ENCODE data around the gene ZNF583.
A peak's percentile ranks its signal among the peaks of the same experiment; 100 is the strongest.

The ZNF583 gene

DNA sequence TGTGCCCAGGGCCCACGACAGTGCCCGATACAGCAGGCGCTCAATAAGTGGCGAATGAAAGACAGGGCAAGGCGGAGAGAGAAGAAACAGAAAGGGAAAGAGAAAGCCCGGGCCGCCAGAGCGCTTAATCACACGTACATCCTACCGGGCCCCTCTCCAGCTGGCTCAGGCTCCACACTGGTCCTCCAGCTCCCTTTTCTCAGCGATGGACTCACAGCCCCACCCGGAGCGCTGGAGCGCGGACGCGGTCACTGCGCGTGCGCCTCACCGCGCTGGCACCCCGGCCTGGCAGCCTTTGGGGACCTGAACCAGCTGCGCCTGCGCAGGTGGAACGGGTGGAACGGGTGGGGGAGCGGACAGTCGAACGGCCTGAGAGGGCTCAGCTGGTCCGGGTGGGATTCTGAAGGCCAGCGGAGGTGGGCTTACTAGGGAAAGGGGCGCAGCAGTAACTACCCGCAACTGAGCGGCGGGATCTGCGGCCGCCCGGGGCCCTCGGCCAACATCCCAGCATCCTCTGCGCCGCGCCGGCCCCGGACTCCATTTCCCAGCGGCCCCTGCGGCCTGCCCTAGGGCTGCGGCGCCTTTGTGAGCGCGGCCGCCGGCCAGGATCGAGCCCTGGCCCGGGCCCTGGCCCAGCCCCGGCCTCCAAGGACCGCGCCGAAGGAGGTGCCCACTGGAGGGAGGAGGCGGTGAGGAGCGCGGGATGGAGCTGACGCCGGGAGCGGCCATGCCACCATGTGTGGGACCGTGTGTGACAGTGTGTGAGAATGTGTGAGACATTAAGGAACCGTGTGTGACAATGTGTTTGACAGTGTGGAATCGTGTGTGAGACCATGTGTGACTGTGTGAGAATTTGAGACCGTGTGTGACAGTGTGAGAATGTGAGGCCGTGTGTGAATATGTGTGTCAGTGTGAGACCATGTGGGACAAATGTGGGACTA lies at the start of gene ZNF583:
ZNF583 (plus strand) TSS at position 569 of the 941 bp plus-strand sequence. CDS start 2,783 bp downstream, outside the sequence.
- peak; percentile 88 for DNase-seq

DNA sequence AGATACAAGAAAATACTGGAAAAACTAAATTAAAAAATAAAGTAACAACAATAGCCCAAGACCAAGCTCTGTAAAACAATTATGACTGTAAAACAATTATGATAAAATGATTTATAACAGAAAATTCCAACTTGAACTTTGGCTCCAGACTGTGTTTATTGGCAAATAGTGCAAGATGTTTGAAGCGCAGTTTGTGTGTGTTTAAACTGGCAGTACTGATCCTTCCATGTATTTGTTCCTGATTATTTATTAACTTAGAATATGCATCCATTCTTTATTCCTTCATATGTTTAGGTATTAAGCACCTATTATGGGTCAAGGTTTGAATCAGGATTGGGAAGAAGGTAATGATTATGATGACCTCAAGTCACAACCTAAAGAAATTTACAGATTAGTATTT lies 48.6 kb upstream of the ZNF583 start:
- DNase-seq: no peak

DNA sequence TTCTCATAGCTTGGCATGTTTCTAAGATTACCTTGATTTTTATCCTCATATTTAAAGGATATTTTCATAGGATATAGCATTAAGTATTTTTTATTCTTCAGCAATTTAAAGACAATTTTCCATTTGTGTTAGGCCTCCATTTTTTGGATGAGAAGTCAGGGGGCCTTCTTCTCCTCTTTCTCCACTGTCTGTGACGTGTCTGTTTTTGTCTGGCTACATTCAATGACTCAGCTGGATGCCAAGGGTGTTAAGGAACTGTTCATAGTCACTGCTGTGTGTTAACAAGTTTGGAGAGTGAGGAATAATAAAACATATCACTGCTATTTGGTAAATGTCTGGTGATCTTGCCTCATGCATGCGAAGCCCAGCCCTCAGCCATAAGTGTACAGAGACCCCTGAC lies 47.2 kb upstream of the ZNF583 start:
- DNase-seq: no peak

DNA sequence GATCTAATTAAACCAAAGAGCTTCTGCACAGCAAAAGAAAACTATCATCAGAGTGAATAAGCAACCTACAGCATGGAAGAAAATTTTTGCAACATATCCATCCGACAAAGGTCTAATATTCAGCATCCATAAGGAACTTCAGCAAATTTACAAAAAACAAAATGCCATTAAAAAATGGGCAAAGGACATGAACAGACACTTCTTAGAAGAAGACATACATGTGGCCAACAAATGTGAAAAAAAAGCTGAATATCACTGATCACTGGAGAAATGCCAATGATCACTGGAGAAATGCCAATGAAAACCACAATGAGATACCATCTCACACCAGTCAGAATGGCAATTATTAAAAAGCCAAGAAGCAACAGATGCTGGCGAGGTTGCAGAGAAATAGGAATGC lies 43.3 kb upstream of the ZNF583 start:
- no peak for DNase-seq

DNA sequence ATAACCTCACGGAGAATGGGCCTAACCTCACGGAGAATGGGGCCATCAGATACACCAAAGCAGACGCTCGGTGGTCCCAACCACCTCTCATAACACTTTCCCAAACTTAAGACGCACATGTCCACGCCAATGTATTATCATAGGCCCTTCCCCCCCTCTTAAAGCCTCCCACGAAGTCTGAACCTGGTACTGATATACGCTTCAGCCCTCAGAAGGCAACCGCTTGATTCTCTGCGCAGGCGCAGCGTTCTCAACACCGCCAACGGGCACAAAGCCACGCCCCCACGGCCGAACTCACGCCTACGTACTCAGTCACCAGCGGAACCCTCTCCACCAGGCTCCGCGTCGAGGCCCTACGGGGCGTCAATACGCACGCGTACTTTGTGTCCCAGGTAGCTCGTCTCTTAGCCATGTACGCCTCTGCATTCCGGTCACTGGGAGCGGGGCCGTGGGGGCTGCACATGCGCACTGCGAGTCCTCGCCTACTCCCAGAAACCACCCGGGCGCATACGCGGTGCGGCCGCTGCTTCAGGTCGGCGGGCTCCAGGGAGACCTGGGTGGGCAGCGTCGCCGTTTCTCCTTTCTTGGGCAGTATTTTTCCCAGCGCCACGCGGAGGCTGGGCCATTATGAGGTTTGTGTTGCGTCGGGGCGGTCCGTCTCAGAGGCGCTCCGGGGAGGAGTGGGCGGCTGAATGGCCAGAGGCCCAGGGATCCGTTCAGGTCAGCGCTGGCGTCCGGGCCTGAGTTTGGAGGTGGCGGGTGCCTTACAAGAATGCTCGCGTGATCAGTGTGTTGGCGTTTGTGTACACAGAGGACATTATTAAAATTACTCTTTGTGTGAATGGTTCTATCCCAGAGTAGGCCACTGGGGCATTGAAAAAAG lies 36.1 kb upstream of the ZNF583 start:
- peak; percentile 79 for DNase-seq

DNA sequence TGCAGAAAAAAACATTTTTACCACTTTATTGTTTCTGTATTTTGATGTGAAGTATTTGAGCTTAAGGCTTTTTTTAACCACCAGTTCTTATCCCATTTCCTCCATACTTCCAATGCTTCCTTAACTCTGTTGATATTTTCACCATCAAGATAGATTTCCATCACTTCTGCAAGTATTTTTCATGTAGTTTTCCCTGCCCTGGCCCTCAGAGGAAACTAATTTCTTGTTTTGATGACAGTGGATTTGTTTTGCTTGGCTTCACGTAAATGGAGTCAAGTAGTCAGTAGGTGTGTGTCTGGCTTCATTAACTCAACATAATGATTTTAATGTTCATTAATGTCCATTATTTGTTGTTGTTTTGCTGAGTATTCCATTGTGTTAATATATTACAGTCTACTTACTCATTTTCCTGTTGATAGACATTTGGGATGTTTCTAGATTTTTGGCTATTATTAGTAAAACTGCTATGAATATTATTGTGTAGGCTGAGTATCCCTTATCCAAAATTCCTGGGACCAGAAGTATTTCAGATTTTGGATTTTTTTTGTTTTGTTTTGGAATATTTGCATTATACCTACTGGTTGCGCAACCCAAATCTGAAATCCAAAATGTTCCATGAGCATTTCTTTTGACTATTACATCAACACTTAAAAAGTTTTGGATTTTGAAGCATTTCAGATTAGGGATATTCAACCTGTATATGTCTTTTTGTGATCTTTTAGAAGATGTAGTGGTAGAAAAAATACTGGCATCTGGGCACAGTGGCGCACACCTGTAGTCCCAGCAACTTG lies 34.1 kb upstream of the ZNF583 start:
- DNase-seq: no peak

DNA sequence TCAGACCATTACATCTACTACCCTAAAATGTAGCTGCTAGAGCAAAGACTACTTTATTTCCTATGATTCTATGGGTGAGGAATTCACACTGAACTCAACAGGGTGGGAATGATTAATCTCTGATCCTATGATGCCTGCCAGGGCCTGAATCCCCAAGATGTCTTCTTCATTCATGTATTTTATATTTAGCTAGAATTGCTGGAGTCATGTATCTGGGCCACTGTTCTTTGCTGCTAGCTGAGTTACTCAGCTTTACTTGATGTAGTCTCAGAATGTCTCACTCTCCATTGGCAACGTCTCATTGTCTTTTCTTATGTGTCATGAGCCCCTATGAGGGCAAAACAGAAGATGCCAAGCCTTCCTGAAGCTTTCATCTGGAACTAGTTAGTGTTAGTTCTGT lies 31.9 kb upstream of the ZNF583 start:
- DNase-seq: no peak

DNA sequence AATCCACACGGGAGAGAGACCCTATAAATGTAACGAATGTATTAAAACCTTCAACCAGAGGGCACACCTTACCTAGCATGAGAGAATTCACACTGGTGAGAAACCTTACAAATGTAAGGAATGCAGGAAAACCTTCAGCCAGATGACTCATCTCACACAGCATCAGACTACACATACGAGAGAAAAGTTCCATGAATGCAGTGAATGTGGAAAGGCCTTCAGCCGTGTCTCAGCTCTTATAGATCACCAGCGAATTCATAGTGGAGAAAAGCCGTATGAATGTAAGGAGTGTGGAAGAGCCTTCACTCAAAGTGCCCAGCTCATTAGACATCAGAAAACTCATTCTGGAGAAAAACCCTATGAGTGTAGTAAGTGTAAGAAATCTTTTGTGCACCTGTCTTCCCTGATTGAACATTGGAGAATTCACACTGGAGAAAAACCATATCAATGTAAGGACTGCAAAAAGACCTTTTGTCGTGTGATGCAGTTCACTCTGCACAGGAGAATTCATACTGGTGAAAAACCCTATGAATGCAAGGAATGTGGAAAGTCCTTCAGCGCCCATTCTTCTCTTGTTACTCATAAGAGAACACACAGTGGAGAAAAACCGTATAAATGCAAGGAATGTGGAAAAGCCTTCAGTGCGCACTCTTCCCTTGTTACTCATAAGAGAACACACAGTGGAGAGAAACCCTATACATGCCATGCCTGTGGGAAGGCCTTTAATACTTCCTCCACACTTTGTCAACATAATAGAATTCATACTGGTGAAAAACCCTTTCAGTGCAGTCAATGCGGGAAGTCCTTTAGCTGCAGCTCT lies 26.8 kb upstream of the ZNF583 start:
- DNase-seq: no peak

DNA sequence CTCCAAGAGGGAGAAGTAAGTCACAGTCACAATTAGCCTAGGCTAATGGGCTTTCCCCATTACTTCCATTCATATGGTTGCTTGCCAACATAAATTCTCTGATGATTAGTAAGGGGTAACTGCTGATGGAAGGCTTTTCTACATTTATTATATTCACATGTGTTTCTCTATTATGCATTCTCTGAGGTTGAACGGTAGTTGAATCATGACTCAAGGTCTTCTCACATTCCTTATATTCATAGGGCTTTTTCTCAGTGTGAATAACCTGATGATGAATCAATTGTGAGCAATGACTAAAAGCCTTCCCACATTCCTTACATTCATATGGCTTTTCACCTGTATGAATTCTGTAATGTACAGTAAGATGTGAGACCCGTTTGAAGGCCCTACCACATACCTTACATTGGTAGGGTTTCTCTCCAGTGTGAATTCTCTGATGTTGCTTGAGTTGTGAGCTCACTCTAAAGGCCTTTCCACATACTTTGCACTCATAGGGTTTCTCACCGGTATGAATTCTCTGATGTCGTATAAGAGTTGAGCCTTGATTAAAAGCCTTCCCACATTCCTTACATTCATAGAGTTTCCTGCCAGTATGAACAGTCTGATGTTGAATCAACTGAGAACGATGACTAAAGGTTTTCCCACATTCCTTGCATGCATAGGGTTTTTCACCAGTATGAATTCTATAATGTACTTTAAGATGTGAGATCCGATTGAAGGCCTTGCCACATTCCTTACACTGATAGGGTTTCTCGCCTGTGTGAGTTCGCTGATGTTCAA lies 20.1 kb upstream of the ZNF583 start:
- no peak for DNase-seq

DNA sequence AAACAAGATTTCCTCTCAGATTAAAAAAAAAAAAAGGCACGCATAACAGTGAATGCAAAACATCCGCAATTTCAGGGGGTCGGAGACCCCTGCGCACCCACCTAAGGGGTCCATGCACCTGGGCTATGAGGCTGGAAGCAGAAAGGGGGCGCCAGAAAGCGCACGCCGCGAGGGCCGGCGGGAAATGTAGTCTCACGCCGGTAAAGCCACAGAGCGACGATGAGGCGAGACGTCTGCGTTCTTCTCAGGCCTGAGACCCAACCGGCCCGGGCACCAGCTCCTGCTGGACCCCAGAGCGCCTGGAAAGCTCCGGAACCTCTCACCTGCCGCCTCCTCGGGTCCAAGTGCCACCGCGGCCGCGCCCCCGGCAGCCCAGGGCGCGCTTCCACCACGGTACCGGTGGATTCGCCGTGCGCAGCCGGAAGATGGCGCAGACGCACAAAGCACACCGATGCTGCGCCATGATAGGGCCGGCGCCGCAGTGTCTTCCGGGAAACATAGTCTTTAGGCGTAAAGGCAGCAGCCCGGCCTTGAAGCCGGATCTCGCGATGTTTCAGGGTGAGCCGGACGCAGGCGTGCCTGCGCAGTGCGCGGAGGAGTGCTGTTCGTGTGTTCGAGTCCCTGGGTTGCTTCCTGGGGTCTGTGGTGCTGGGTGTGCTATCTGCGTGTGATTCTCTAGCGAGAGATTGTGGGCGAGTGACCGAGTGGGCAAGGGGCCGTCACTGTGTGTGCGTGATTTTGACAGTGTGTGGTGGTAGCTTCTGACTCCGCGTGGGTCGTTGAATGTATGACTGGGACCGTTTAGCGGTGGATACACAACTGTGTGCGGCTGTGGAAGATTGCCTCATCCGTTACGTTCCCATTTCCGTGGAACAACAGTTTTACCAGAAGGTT lies 10.8 kb upstream of the ZNF583 start, which contains the start of gene ZNF582:
ZNF582 (minus strand) TSS at position 416 of the 894 bp plus-strand sequence. CDS start 1,782 bp downstream, outside the sequence.
- peak; percentile 82 for DNase-seq

DNA sequence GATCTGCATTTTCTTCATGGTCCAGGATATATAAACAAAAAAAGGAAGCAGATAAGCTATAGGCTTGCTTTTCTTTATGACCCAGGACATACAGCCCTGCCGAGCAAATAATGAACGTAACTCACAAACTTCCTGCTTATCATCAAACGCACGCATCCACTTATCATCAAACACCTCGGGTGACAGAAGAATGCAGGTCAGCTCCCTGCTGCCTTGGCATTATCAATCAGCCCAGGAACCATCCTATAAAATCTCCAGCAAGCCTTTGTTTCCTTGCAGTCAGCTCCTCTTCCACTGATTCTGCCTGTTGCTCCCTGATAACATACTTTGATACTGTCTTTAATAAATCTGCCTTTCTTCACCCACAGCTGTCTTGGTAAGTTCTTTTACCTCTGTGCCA lies 5.3 kb upstream of the ZNF583 start:
- DNase-seq: no peak

DNA sequence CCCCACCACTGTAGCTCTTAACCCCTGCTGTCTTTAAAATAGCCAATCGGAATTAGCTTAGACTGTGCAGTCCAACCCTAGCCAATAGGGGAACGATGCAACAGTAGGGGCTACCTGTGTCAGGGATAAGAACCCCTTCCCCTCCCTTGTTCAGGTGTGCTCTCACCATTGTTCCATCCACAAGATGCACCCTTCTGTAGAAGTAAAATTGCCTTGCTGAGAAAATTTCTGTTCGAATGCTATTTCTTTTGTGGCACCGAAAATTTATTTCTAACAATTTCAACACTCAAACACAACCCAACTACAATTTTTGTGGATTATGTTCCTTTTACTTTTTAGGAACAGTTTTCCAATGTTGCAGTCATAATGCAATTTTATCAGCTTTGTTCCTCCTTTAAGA lies 3.6 kb upstream of the ZNF583 start:
- DNase-seq: no peak

DNA sequence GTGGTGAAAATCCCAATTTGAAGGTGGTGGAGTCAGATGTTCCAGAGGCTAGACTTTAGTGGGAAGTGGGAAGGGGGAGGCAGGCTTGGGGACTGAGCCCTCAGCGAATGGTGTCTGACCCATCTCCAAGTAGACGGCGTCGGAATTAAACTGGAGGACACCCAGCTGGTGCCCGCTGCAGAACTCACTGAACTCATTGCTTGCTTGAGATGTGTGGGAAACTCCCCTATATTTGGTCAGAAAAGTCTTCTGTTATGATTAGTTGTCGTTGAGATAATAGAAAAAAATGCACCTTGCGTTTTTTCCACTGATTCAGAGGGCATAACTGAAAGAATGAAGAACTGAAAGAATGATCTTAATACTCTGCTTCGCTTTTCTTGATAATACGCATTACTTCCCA lies 871 bp upstream of the ZNF583 start:
- DNase-seq: no peak

DNA sequence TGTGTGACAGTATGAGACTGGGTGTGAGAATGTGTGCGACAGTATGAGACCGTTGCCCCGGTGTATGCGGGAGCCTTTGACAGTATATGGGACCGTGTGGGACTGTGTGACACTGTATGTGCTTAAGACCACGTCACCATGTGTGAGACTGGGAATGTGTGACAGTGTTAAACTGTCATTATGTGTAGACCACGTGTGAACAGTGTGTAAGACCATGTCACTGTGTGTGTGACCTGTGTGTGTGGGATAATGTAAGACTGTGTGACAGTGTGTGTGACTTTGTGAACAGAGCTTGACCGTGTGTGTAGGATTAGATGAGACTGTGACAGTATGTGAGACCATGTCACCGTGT lies 549 bp downstream of the ZNF583 start:
- DNase-seq: no peak

DNA sequence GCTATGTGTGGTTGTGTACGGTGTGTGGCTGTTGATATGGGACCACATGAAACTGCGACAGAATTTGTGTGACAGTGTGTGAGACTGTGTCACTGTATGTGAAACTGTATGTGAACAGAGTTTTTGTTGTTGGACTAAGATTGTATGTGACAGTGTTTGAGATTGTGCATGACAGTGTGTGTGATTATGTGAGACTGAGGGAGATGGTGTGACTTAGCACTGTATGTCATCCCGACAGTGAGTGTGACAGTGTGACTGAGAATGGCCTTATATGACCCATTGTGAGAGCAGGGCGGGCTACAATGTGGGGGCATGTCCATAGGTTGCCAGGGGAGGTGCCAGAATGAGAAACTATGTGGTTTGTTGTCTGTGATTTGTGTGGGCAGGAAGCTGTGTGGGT lies 930 bp downstream of the ZNF583 start:
- DNase-seq: no peak

DNA sequence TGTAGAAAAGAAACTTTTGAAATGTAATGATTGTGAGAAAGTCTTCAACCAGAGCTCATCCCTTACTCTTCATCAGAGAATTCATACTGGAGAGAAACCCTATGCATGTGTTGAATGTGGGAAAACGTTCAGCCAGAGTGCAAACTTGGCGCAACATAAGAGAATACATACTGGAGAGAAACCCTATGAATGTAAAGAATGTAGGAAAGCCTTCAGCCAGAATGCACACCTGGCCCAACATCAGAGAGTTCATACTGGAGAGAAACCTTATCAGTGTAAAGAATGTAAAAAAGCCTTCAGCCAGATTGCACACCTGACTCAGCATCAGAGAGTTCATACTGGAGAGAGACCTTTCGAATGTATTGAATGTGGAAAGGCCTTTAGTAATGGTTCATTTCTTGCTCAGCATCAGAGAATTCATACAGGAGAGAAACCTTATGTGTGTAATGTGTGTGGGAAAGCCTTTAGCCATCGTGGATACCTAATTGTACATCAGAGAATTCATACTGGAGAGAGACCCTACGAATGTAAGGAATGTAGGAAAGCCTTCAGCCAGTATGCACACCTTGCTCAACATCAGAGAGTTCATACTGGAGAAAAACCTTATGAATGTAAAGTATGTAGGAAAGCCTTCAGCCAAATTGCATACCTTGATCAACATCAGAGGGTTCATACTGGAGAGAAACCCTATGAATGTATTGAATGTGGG lies 19.3 kb downstream of the ZNF583 start:
- DNase-seq: no peak

DNA sequence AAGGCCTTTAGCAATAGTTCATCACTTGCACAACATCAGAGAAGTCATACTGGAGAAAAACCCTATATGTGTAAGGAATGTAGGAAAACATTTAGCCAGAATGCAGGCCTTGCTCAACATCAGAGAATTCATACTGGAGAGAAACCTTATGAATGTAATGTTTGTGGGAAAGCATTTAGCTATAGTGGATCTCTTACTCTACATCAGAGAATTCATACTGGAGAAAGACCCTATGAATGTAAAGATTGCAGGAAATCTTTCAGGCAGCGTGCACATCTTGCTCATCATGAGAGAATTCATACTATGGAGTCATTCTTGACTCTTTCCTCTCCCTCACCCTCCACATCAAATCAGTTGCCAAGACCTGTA lies 19.8 kb downstream of the ZNF583 start:
- DNase-seq: no peak

DNA sequence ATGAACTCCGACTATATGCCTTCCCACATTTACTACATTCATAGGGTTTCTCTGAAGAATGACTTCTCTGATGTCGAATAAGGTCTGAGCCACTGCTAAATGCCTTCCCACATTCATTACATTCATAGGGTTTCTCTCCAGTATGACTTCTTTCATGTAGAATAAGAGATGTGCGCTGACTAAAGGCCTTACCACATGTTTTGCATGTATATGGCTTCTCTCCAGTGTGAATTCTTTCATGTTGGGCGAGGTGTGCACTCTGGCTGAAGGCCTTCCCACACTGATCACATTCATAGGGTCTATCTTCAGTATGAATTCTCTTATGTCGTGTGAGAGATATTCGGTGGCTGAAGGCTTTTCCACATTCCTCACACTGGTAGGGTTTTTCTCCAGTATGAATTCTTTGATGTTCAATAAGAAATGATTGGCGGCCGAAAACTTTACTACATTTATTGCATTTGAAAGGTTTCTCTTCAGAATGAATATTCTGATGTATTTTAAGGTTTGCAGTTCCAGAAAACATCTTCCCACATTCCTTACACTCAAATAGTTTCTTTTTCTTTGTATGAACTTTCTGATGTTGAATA lies 37.2 kb downstream of the ZNF583 start:
- no peak for DNase-seq

DNA sequence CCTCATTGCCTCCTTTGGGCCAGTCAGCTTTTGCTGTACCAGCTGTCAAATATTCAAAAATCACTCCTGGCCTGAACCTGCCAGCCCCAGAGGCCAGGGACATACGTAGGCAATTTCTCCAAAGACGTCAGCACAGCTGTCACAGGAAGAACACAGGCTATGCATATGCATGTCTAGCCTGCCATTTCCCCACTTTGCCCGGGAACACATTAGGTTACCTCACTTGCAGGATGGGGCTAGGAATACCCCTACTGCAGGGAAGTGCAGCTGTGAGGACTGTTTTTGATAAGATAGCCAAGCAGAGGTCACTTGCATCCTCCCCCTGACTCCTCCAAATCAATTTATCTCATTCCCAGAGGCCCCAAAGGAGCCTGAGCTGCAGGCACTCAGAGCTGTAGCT lies 70.2 kb downstream of the ZNF583 start:
- no peak for DNase-seq

Measured in NCI-H510A treated with DMSO at 0.1 percent for 48 hours (cell line).